ENCODE measurements around the gene NGF.

NGF gene

GRCh38 chr1:115336741-115337140 is 1.3 kb downstream of the NGF start:
- DNase-seq (ENCODE audit: low read depth in 2 of 2): no peak

- DNase-seq (ENCODE audit: low read depth in 2 of 2): no peak
Measured at GRCh38 chr1:115332813-115333608, 5.0 kb downstream of the NGF start.

GRCh38 chr1:115331558-115332331 is 6.3 kb downstream of the NGF start:
- no peak for DNase-seq (ENCODE audit: low read depth in 2 of 2)

GRCh38 chr1:115330480-115331013 is 7.5 kb downstream of the NGF start:
- no peak for DNase-seq (ENCODE audit: low read depth in 2 of 2)

GRCh38 chr1:115329965-115330364 is 8.1 kb downstream of the NGF start:
- DNase-seq (ENCODE audit: low read depth in 2 of 2): no peak

GRCh38 chr1:115327270-115327669 is 10.8 kb downstream of the NGF start:
- DNase-seq (ENCODE audit: low read depth in 2 of 2): no peak

- no peak for DNase-seq (ENCODE audit: low read depth in 2 of 2)
Measured at GRCh38 chr1:115326419-115326818, 11.6 kb downstream of the NGF start.

GRCh38 chr1:115325874-115326273 is 12.2 kb downstream of the NGF start:
- no peak for DNase-seq (ENCODE audit: low read depth in 2 of 2)

- no peak for DNase-seq (ENCODE audit: low read depth in 2 of 2)
Measured at GRCh38 chr1:115324649-115325420, 13.2 kb downstream of the NGF start.

GRCh38 chr1:115323366-115324004 is 14.6 kb downstream of the NGF start:
- DNase-seq (ENCODE audit: low read depth in 2 of 2): no peak

- no peak for DNase-seq (ENCODE audit: low read depth in 2 of 2)
Measured at GRCh38 chr1:115322631-115323030, 15.4 kb downstream of the NGF start.

- no peak for DNase-seq (ENCODE audit: low read depth in 2 of 2)
Measured at GRCh38 chr1:115320377-115320776, 17.7 kb downstream of the NGF start.

GRCh38 chr1:115319706-115320105 is 18.3 kb downstream of the NGF start:
- no peak for DNase-seq (ENCODE audit: low read depth in 2 of 2)

GRCh38 chr1:115317101-115318012 is 20.7 kb downstream of the NGF start:
- DNase-seq (ENCODE audit: low read depth in 2 of 2): no peak

- no peak for DNase-seq (ENCODE audit: low read depth in 2 of 2)
Measured at GRCh38 chr1:115314765-115315164, 23.3 kb downstream of the NGF start.

GRCh38 chr1:115314092-115314491 is 24.0 kb downstream of the NGF start:
- no peak for DNase-seq (ENCODE audit: low read depth in 2 of 2)

GRCh38 chr1:115313182-115313581 is 24.9 kb downstream of the NGF start:
- DNase-seq (ENCODE audit: low read depth in 2 of 2): no peak

GRCh38 chr1:115312742-115313141 is 25.3 kb downstream of the NGF start:
- DNase-seq (ENCODE audit: low read depth in 2 of 2): no peak

GRCh38 chr1:115311474-115311989 is 26.5 kb downstream of the NGF start:
- no peak for DNase-seq (ENCODE audit: low read depth in 2 of 2)
